ENCODE measurements around the gene LRRN2.

The LRRN2 gene

DNA sequence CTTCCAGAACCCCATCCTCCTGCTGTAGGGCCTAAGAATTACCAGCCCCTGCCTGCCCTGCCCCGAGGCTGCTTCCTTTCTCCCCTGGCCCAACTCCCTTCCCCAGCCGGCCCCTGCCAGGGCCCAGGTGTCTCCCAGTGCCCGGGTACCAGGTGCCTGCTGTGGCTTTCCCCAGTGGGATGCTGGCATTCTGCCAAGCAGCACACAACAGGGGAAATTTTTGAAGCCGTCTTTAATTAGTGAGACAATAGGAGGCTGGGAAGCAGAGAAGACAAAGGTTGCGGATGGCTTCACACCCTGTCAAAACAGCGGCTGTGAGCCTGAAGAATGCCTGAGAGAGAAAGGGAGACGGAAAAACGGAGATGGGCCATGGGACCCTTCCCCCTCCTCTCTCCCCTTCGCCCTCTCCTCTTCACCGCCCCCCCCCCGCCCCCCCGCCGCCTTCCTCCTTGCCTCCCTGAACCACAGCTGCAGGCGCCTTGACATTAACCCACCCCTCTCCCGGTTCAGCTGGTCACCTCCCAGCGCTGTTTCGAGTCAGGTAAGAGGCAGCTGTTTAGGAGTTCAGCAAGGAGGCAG, 33.6 kb downstream of the LRRN2 start:
- no peaks in the 10 kb centered on the region for H3K36me3 ChIP-seq (replicated peaks)
- TF ChIP-seq CTCF (IDR thresholded peaks at IDR 0.05; ENCODE audit: low read depth, low read length, missing control alignments): no peak
- peaks cover 21% of the 10 kb centered on the region for H3K27me3 ChIP-seq (replicated peaks)
- no peak overlapping the region for H3K27ac ChIP-seq
- in situ Hi-C loops (cut with HindIII; ENCODE audit: low pct_ligation_motif_present, low sequenced_read_pairs): no loop called here
- H3K4me3 ChIP-seq (ENCODE audit: low read depth, low read length): no peak overlapping the region
- DNase-seq: no peak

DNA sequence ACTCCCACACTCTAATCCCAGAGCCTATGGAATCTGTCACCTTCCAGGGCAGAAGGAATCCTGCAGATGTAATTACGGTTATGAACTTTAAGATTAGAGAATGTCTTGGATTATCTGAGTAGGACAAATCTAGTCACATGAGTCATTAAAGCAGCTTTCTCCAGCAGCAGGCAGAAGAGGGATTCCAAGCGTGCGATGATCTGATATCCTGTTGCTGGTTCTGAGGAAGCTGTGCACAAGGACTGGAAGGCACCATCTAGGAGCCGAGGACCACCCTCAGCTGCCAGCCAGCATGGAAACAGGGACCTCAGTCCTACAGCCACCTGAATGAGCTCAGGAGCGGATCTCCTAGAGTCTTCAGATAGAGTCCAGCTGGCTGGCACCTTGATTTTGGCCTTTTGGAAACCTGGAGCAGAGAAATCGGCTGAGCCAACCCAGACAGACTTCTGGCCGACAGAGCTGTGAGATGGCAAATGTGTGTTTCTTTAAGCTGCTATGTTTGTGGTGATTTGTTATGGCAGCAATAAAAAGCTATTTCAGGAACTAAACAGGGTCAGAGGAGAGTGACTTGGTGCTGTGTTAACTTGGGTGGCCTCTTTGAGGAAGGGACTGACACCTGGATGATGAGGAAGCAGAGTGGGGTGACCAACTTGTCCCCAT, 34.5 kb downstream of the LRRN2 start:
- no peak for DNase-seq
- Histone ChIP-seq H3K4me3 (ENCODE audit: low read depth, low read length) (no peak overlapping the region), H3K27me3 (replicated peaks) (peaks cover 21% of the 10 kb centered on the region), H3K27ac (no peak overlapping the region), H3K36me3 (replicated peaks) (no peaks in the 10 kb centered on the region)
- in situ Hi-C loops (cut with HindIII; ENCODE audit: low pct_ligation_motif_present, low sequenced_read_pairs): no loop called here
- no peak for TF ChIP-seq CTCF (IDR thresholded peaks at IDR 0.05; ENCODE audit: low read depth, low read length, missing control alignments)

GRCh38 chr1:204649721-204650521, 35.6 kb downstream of the LRRN2 start:
- no peak for TF ChIP-seq CTCF (IDR thresholded peaks at IDR 0.05; ENCODE audit: low read depth, low read length, missing control alignments)
- Histone ChIP-seq H3K36me3 (replicated peaks) (no peaks in the 10 kb centered on the region), H3K4me3 (ENCODE audit: low read depth, low read length) (no peak overlapping the region), H3K27ac (no peak overlapping the region), H3K27me3 (replicated peaks) (peaks cover 21% of the 10 kb centered on the region)
- no peak for DNase-seq
- in situ Hi-C loops (cut with HindIII; ENCODE audit: low pct_ligation_motif_present, low sequenced_read_pairs): no loop called here

GRCh38 chr1:204648576-204648975, 37.0 kb downstream of the LRRN2 start:
- no peak for DNase-seq
- no peak overlapping the region for H3K27ac ChIP-seq
- peaks cover 21% of the 10 kb centered on the region for H3K27me3 ChIP-seq (replicated peaks)
- no peak overlapping the region for H3K4me3 ChIP-seq (ENCODE audit: low read depth, low read length)
- TF ChIP-seq CTCF (IDR thresholded peaks at IDR 0.05; ENCODE audit: low read depth, low read length, missing control alignments): no peak
- in situ Hi-C loops (cut with HindIII; ENCODE audit: low pct_ligation_motif_present, low sequenced_read_pairs): no loop called here
- H3K36me3 ChIP-seq (replicated peaks): no peaks in the 10 kb centered on the region

- TF ChIP-seq CTCF (IDR thresholded peaks at IDR 0.05; ENCODE audit: low read depth, low read length, missing control alignments): no peak
- no peak overlapping the region for H3K4me3 ChIP-seq (ENCODE audit: low read depth, low read length)
- H3K36me3 ChIP-seq (replicated peaks): no peaks in the 10 kb centered on the region
- in situ Hi-C loops (cut with HindIII; ENCODE audit: low pct_ligation_motif_present, low sequenced_read_pairs): no loop called here
- no peak overlapping the region for H3K27ac ChIP-seq
- H3K27me3 ChIP-seq (replicated peaks): peaks cover 18% of the 10 kb centered on the region
- DNase-seq: no peak
Observed at GRCh38 chr1:204647805-204648153, 37.8 kb downstream of the LRRN2 start.

All from brain microvascular endothelial cell (primary cell).